H1 (cell line): ENCODE measurements around the gene PIGX.

Experiments used
- EZH2 ChIP-seq: fragments of 200-600 bp; sonication (generic); IDR thresholded peaks from 2 replicates; pipeline ENCODE4 v1.7.1; 2012; ENCODE audit warnings: low read depth, mild to moderate bottlenecking, moderate library complexity, low read length, inconsistent platforms; ENCODE audit not compliant: severe bottlenecking
- POLR2A ChIP-seq, 2 experiments: IDR thresholded peaks; 1 replicate in 1 of 2; 2 replicates in 1 of 2; pipeline ENCODE4 v1.6.1; 2011; ENCODE audit warnings: low read depth in 2 of 2, low read length in 2 of 2, mild to moderate bottlenecking in 2 of 2; ENCODE audit errors: control extremely low read depth in 1 of 2
- TAF1 ChIP-seq: IDR thresholded peaks from 2 replicates; pipeline ENCODE4 v1.6.1; 2011; ENCODE audit warnings: mild to moderate bottlenecking, low read depth, low read length
- TF ChIP-seq, protein P1 (sequence below): IDR thresholded peaks from 2 replicates; pipeline ENCODE4 v1.6.1; 2012; ENCODE audit warnings: inconsistent platforms
- TF ChIP-seq, protein P2 (sequence below), 3 experiments: IDR thresholded peaks; 1 replicate in 2 of 3; 2 replicates in 1 of 3; pipeline versions ENCODE4 v1.5.1 to v1.6.1; 2011; ENCODE audit warnings: low read length in 3 of 3, mild to moderate bottlenecking in 3 of 3, inconsistent platforms in 2 of 3, low read depth in 1 of 3, moderate library complexity in 1 of 3; ENCODE audit not compliant: insufficient read depth in 1 of 3; ENCODE audit errors: control extremely low read depth in 1 of 3

DNA sequence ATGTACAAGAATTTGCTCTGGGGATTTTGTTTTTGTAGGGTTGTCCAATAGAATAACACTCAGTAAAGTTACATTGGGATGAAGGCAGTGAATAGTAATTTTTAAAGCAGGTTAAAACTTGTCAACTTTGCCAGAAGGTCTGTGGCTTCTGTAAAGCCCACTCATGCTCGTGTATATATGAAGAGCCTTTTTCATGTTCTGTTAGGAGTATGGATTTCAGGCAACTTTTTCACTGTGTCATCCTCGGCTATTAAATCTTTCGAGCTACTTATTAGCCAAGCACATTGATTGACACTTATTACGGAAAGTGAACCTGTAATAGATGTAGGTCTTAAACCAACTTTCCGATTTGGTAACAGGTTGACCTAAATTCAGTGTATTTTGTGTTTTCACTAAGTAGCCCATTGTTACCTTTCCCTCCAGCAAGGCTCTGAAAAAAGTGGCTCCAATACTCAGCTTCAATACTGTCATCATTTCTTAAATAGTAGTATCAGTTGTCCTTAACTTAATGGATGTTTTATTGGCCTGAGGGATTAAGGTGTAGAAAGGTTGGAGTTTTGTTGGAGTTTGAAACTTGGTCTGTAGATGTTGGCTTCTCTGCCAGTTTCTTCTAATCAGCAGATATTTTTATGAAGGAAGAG lies 29.2 kb downstream of the PIGX start:
- TF ChIP-seq TAF1 (no peak), EZH2 (no peak), POLR2A (IDR thresholded peaks at IDR 0.05; ENCODE audit: control extremely low read depth in 1 of 2, low read depth in 2 of 2, low read length in 2 of 2) (no peak)
- TF ChIP-seq, protein P1, sequence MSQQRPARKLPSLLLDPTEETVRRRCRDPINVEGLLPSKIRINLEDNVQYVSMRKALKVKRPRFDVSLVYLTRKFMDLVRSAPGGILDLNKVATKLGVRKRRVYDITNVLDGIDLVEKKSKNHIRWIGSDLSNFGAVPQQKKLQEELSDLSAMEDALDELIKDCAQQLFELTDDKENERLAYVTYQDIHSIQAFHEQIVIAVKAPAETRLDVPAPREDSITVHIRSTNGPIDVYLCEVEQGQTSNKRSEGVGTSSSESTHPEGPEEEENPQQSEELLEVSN, result no peak
- TF ChIP-seq, protein P2, sequence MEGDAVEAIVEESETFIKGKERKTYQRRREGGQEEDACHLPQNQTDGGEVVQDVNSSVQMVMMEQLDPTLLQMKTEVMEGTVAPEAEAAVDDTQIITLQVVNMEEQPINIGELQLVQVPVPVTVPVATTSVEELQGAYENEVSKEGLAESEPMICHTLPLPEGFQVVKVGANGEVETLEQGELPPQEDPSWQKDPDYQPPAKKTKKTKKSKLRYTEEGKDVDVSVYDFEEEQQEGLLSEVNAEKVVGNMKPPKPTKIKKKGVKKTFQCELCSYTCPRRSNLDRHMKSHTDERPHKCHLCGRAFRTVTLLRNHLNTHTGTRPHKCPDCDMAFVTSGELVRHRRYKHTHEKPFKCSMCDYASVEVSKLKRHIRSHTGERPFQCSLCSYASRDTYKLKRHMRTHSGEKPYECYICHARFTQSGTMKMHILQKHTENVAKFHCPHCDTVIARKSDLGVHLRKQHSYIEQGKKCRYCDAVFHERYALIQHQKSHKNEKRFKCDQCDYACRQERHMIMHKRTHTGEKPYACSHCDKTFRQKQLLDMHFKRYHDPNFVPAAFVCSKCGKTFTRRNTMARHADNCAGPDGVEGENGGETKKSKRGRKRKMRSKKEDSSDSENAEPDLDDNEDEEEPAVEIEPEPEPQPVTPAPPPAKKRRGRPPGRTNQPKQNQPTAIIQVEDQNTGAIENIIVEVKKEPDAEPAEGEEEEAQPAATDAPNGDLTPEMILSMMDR (IDR thresholded peaks at IDR 0.05; ENCODE audit: control extremely low read depth in 1 of 3, insufficient read depth in 1 of 3, low read depth in 1 of 3, low read length in 3 of 3), result no peak
